Mesenchymal stem cell (in vitro differentiated cells and primary cell): ENCODE data around the gene PA2G4.

ENCODE experiments used
- DNase-seq: peaks from one replicate; pipeline ENCODE4 v3.0.0-alpha.2; 2013
- H2AFZ ChIP-seq: one replicate; pipeline ENCODE4 v1.6.1; 2013; ENCODE audit warnings: low read depth, mild to moderate bottlenecking, control low read depth, inconsistent platforms, low read length, moderate library complexity
- H2AK5ac ChIP-seq: 2 replicates; pipeline ENCODE4 v1.6.1; 2013; ENCODE audit warnings: low read length, moderate library complexity, mild to moderate bottlenecking, inconsistent platforms; ENCODE audit not compliant: severe bottlenecking
- H2BK120ac ChIP-seq: one replicate; pipeline ENCODE4 v1.6.1; 2013; ENCODE audit warnings: low read depth, mild to moderate bottlenecking, inconsistent platforms, low read length, moderate library complexity
- H2BK12ac ChIP-seq, 2 experiments: one replicate each; pipeline ENCODE4 v1.6.1; 2013; ENCODE audit warnings: inconsistent platforms in 2 of 2, low read length in 2 of 2, mild to moderate bottlenecking in 2 of 2, moderate library complexity in 2 of 2, control low read depth in 1 of 2
- H2BK15ac ChIP-seq: one replicate; pipeline ENCODE4 v1.6.1; 2013; ENCODE audit warnings: mild to moderate bottlenecking, low read depth, inconsistent platforms; ENCODE audit not compliant: poor library complexity, severe bottlenecking
- H2BK5ac ChIP-seq: 2 replicates; pipeline ENCODE4 v1.6.1; 2013; ENCODE audit warnings: low read depth, mild to moderate bottlenecking, low read length, control low read depth, inconsistent platforms; ENCODE audit not compliant: poor library complexity, severe bottlenecking
- H3K14ac ChIP-seq, 2 experiments: one replicate each; pipeline ENCODE4 v1.6.1; 2013; ENCODE audit warnings: inconsistent platforms in 2 of 2, low read length in 2 of 2, control low read depth in 1 of 2, mild to moderate bottlenecking in 1 of 2, moderate library complexity in 1 of 2
- H3K18ac ChIP-seq, 2 experiments: one replicate each; pipeline ENCODE4 v1.6.1; 2013; ENCODE audit warnings: inconsistent platforms in 2 of 2, low read length in 2 of 2, control low read depth in 1 of 2, low read depth in 1 of 2, mild to moderate bottlenecking in 1 of 2
- H3K23ac ChIP-seq, 2 experiments: one replicate each; pipeline ENCODE4 v1.6.1; 2013; ENCODE audit warnings: inconsistent platforms in 2 of 2, low read length in 2 of 2, mild to moderate bottlenecking in 2 of 2, moderate library complexity in 2 of 2, control low read depth in 1 of 2
- H3K27ac ChIP-seq: 2 replicates; pipeline ENCODE4 v1.5.1; 2013; ENCODE audit warnings: mild to moderate bottlenecking, moderate library complexity, low read length, control low read depth, inconsistent platforms; ENCODE audit not compliant: poor library complexity, severe bottlenecking
- H3K27me3 ChIP-seq, 2 experiments: 2 replicates each; pipeline versions ENCODE4 v1.6.1 to v1.7.0; 2013; ENCODE audit warnings: low read length in 2 of 2, mild to moderate bottlenecking in 2 of 2, moderate library complexity in 2 of 2, control low read depth in 1 of 2, inconsistent platforms in 1 of 2; ENCODE audit not compliant: control insufficient read depth in 1 of 2, insufficient read depth in 1 of 2
- H3K36me3 ChIP-seq, 2 experiments: 2 replicates each; pipeline versions ENCODE4 v1.6.1 to v1.7.0; 2013; ENCODE audit warnings: low read length in 2 of 2, control low read depth in 1 of 2, inconsistent platforms in 1 of 2, low read depth in 1 of 2, mild to moderate bottlenecking in 1 of 2; ENCODE audit not compliant: insufficient read depth in 2 of 2, control insufficient read depth in 1 of 2
- H3K4ac ChIP-seq, 2 experiments: one replicate each; pipeline ENCODE4 v1.6.1; 2013; ENCODE audit warnings: inconsistent platforms in 2 of 2, low read length in 2 of 2, mild to moderate bottlenecking in 2 of 2, moderate library complexity in 2 of 2, control low read depth in 1 of 2, low read depth in 1 of 2
- H3K4me1 ChIP-seq: 2 replicates; pipeline ENCODE4 v1.6.1; 2013; ENCODE audit warnings: low read depth, low read length, control low read depth; ENCODE audit not compliant: control insufficient read depth, insufficient read depth
- H3K4me2 ChIP-seq: 2 replicates; pipeline ENCODE4 v1.6.1; 2013; ENCODE audit warnings: low read length, mild to moderate bottlenecking, inconsistent platforms; ENCODE audit not compliant: poor library complexity, severe bottlenecking
- H3K4me3 ChIP-seq, 2 experiments: 2 replicates each; pipeline versions ENCODE4 v1.5.1 to v1.7.0; 2013; ENCODE audit warnings: low read length in 2 of 2, mild to moderate bottlenecking in 2 of 2, control low read depth in 1 of 2, low read depth in 1 of 2; ENCODE audit not compliant: insufficient read depth in 1 of 2
- H3K79me1 ChIP-seq: replicated peaks from 2 replicates; pipeline ENCODE4 v1.6.1; 2013; ENCODE audit warnings: mild to moderate bottlenecking, control low read depth, low read length, inconsistent platforms; ENCODE audit not compliant: poor library complexity, severe bottlenecking
- H3K9ac ChIP-seq: 2 replicates; pipeline ENCODE4 v1.7.0; 2013; ENCODE audit warnings: mild to moderate bottlenecking, low read length, moderate library complexity
- H3K9me3 ChIP-seq: 2 replicates; pipeline ENCODE4 v1.7.0; 2013; ENCODE audit warnings: mild to moderate bottlenecking, low read length; ENCODE audit not compliant: control insufficient read depth
- H4K8ac ChIP-seq: one replicate; pipeline ENCODE4 v1.6.1; 2013; ENCODE audit warnings: inconsistent platforms, mild to moderate bottlenecking, low read length, moderate library complexity
- H4K91ac ChIP-seq: one replicate; pipeline ENCODE4 v1.6.1; 2013; ENCODE audit warnings: mild to moderate bottlenecking, low read length, inconsistent platforms
- WGBS: methylation state at CpG from one replicate; pipeline ENCODE4 v1.1.7; 2013; ENCODE audit warnings: mixed read lengths; 5-methylcytosine and 5-hydroxymethylcytosine counted together

Gene PA2G4

GRCh38 chr12:56098592-56098991, 5.8 kb upstream of the PA2G4 start:
- 66% methylated on average over 2 of the region's 3 CpGs for WGBS
- Histone ChIP-seq H3K4me3 (no peak overlapping the region), H3K36me3 (peaks cover 0 to 5% of the 10 kb centered on the region in 2 experiments), H3K9me3 (no peaks in the 10 kb centered on the region), H2AK5ac (no peak overlapping the region), H3K23ac (no peak overlapping the region), H3K14ac (no peak overlapping the region), H3K79me1 (no peaks in the 10 kb centered on the region), H2BK15ac (no peak overlapping the region), H3K4me1 (no peaks in the 10 kb centered on the region), H2BK12ac (no peak overlapping the region), H3K9ac (no peak overlapping the region), H3K18ac (no peak overlapping the region), H3K4ac (no peak overlapping the region), H2BK5ac (no peak overlapping the region), H2BK120ac (no peak overlapping the region), H3K4me2 (no peak overlapping the region), H4K8ac (no peak overlapping the region), H3K27ac (no peak overlapping the region), H3K27me3 (peaks cover 21 to 36% of the 10 kb centered on the region in 2 experiments), H2AFZ (no peak overlapping the region), H4K91ac (no peak overlapping the region)
- no peak for DNase-seq

GRCh38 chr12:56099787-56100186, 4.6 kb upstream of the PA2G4 start:
- Histone ChIP-seq H3K79me1 (no peaks in the 10 kb centered on the region), H4K8ac (no peak overlapping the region), H2BK120ac (no peak overlapping the region), H2BK12ac (no peak overlapping the region), H3K27me3 (peaks cover 21 to 29% of the 10 kb centered on the region in 2 experiments), H3K9me3 (no peaks in the 10 kb centered on the region), H3K9ac (no peak overlapping the region), H2BK5ac (no peak overlapping the region), H3K18ac (no peak overlapping the region), H3K4me3 (no peak overlapping the region), H3K27ac (no peak overlapping the region), H3K4me2 (no peak overlapping the region), H3K14ac (no peak overlapping the region), H4K91ac (no peak overlapping the region), H2BK15ac (no peak overlapping the region), H3K4ac (no peak overlapping the region), H3K4me1 (no peaks in the 10 kb centered on the region), H2AFZ (no peak overlapping the region), H2AK5ac (no peak overlapping the region), H3K23ac (no peak overlapping the region), H3K36me3 (peaks cover 0 to 5% of the 10 kb centered on the region in 2 experiments)
- 82% methylated on average over 4 of the region's 4 CpGs for WGBS
- no peak for DNase-seq

GRCh38 chr12:56101045-56101444, 3.3 kb upstream of the PA2G4 start:
- Histone ChIP-seq H2BK15ac (no peak overlapping the region), H3K4me2 (no peak overlapping the region), H3K36me3 (peaks cover 0 to 5% of the 10 kb centered on the region in 2 experiments), H3K9ac (no peak overlapping the region), H2AK5ac (no peak overlapping the region), H2BK5ac (no peak overlapping the region), H3K18ac (no peak overlapping the region), H3K14ac (no peak overlapping the region), H3K9me3 (no peaks in the 10 kb centered on the region), H3K79me1 (no peaks in the 10 kb centered on the region), H3K4me1 (no peaks in the 10 kb centered on the region), H3K4ac (no peak overlapping the region), H3K23ac (no peak overlapping the region), H2BK12ac (no peak overlapping the region), H4K91ac (no peak overlapping the region), H3K27me3 (peaks cover 12 to 16% of the 10 kb centered on the region in 2 experiments), H3K4me3 (no peak overlapping the region), H2AFZ (no peak overlapping the region), H2BK120ac (no peak overlapping the region), H3K27ac (no peak overlapping the region), H4K8ac (no peak overlapping the region)
- DNase-seq: no peak
- 93% methylated on average over 14 of the region's 14 CpGs for WGBS

GRCh38 chr12:56102683-56103065, 1.7 kb upstream of the PA2G4 start:
- Histone ChIP-seq H2BK5ac (no peak overlapping the region), H3K18ac (no peak overlapping the region), H3K9ac (peak overlapping the region; percentile 97), H4K91ac (no peak overlapping the region), H3K4ac (no peak overlapping the region), H3K14ac (no peak overlapping the region), H3K27ac (no peak overlapping the region), H2BK12ac (no peak overlapping the region), H3K4me3 (no peak overlapping the region), H2BK15ac (no peak overlapping the region), H3K4me1 (no peaks in the 10 kb centered on the region), H3K79me1 (peaks cover 2% of the 10 kb centered on the region), H3K9me3 (no peaks in the 10 kb centered on the region), H3K23ac (no peak overlapping the region), H2BK120ac (no peak overlapping the region), H3K4me2 (no peak overlapping the region), H2AK5ac (no peak overlapping the region), H3K27me3 (peaks cover 0 to 3% of the 10 kb centered on the region in 2 experiments), H2AFZ (no peak overlapping the region), H3K36me3 (peaks cover 5 to 11% of the 10 kb centered on the region in 2 experiments), H4K8ac (no peak overlapping the region)
- WGBS: 100% methylated on average over 1 of the region's 1 CpG
- no peak for DNase-seq
